OCI-LY3 (cell line): ENCODE data around the gene ATP10B.

Experiments used
- H2AFZ ChIP-seq: fragments of 200-600, 300-600 bp; shearing (Covaris generic); 2 replicates; pipeline ENCODE4 v1.6.0; 2014; ENCODE audit warnings: antibody characterized with exemption, low read depth, low read length
- H3K27ac ChIP-seq: fragments of 200-600, 300-600 bp; sonication (generic); 2 replicates; pipeline ENCODE4 v1.5.1; 2014; ENCODE audit warnings: mild to moderate bottlenecking, low read length, moderate library complexity, mixed read lengths
- H3K27me3 ChIP-seq: fragments of 200-600, 300-600 bp; sonication (generic); 2 replicates; pipeline ENCODE4 v1.6.1; 2014; ENCODE audit warnings: low read depth, low read length, mixed read lengths
- H3K36me3 ChIP-seq: fragments of 200-600, 300-600 bp; sonication (generic); replicated peaks from 2 replicates; pipeline ENCODE3; 2014; ENCODE audit warnings: low read depth, low read length, mixed read lengths
- H3K4me1 ChIP-seq: fragments of 300-600, 200-600 bp; sonication (generic); 2 replicates; pipeline ENCODE4 v1.6.1; 2014; ENCODE audit warnings: low read length, mixed read lengths
- H3K4me2 ChIP-seq: fragments of 200-600, 300-600 bp; sonication (generic); 2 replicates; pipeline ENCODE4 v1.6.1; 2014; ENCODE audit warnings: low read length, mixed read lengths
- H3K4me3 ChIP-seq: fragments of 300-600, 200-600 bp; sonication (generic); 2 replicates; pipeline ENCODE4 v1.5.1; 2014; ENCODE audit warnings: antibody characterized with exemption, mild to moderate bottlenecking, low read length, moderate library complexity
- H3K79me2 ChIP-seq: fragments of 300-600, 200-600 bp; shearing (Covaris generic); 2 replicates; pipeline ENCODE4 v1.6.1; 2014; ENCODE audit warnings: mild to moderate bottlenecking, low read length, mixed read lengths
- H3K9ac ChIP-seq: fragments of 300-600, 200-600 bp; shearing (Covaris generic); 2 replicates; pipeline ENCODE4 v1.6.0; 2014; ENCODE audit warnings: mild to moderate bottlenecking, low read length, moderate library complexity
- H3K9me3 ChIP-seq: fragments of 200-600, 300-600 bp; shearing (Covaris generic); 2 replicates; pipeline ENCODE4 v1.6.1; 2014; ENCODE audit warnings: low read length, mixed read lengths; ENCODE audit not compliant: insufficient read depth
- H4K20me1 ChIP-seq: fragments of 200-600, 300-600 bp; sonication (generic); 2 replicates; pipeline ENCODE4 v1.6.1; 2016; ENCODE audit warnings: low read length, mixed read lengths; ENCODE audit not compliant: insufficient read depth
- CTCF ChIP-seq: fragments of 200-600, 300-600 bp; sonication (generic); IDR thresholded peaks from 2 replicates; pipeline ENCODE4 v1.5.1; 2014; ENCODE audit warnings: antibody characterized with exemption, low read length, low read depth
- EZH2phosphoT487 ChIP-seq: fragments of 200-600 bp; shearing (Covaris generic); IDR thresholded peaks from 2 replicates; pipeline ENCODE4 v1.6.1; 2018; ENCODE audit warnings: antibody characterized with exemption, mixed run types, low read depth

Gene ATP10B

DNA sequence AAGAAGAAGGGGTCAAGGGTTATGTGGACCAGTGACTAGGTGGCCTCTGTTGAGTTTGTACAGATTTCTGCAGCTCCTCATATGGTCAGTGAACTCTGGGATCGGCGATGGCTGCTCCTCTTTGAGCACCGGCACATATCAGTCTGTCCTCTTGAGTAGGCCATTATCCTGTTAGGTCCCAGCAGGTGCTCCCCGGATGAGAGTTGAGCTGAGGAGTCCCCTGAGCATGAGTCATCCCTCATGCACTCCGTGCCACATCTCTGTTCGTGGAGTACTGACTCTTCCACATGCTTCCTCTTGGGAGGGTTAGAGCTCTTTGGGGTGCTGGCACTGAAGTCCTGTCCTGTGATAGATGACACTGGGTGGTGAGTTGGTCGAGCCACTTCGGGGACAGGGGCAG, 286.6 kb downstream of the ATP10B start:
- H3K9me3 ChIP-seq = no peaks in the 10 kb centered on the region
- H3K79me2 ChIP-seq = no peaks in the 10 kb centered on the region
- no peak overlapping the region for H2AFZ ChIP-seq
- H3K4me2 ChIP-seq = no peak overlapping the region
- H3K27ac ChIP-seq = no peak overlapping the region
- no peaks in the 10 kb centered on the region for H3K27me3 ChIP-seq
- H3K4me1 ChIP-seq = no peaks in the 10 kb centered on the region
- H4K20me1 ChIP-seq = no peaks in the 10 kb centered on the region
- no peak for TF ChIP-seq CTCF
- no peak for TF ChIP-seq EZH2phosphoT487
- H3K36me3 ChIP-seq = no peaks in the 10 kb centered on the region
- no peak overlapping the region for H3K4me3 ChIP-seq
- no peak overlapping the region for H3K9ac ChIP-seq

GRCh38 chr5:160556846-160557245, 295.2 kb downstream of the ATP10B start:
- Histone ChIP-seq H3K36me3 (no peaks in the 10 kb centered on the region), H2AFZ (no peak overlapping the region), H3K27ac (no peak overlapping the region), H3K4me2 (no peak overlapping the region), H3K9me3 (no peaks in the 10 kb centered on the region), H4K20me1 (no peaks in the 10 kb centered on the region), H3K9ac (no peak overlapping the region), H3K4me1 (no peaks in the 10 kb centered on the region), H3K79me2 (no peaks in the 10 kb centered on the region), H3K27me3 (no peaks in the 10 kb centered on the region), H3K4me3 (no peak overlapping the region)
- no peak for TF ChIP-seq CTCF
- no peak for TF ChIP-seq EZH2phosphoT487

GRCh38 chr5:160555971-160556631, 295.9 kb downstream of the ATP10B start:
- TF ChIP-seq EZH2phosphoT487 = no peak
- no peak for TF ChIP-seq CTCF
- no peaks in the 10 kb centered on the region for H3K79me2 ChIP-seq
- H3K9ac ChIP-seq = no peak overlapping the region
- no peak overlapping the region for H2AFZ ChIP-seq
- H3K4me1 ChIP-seq = no peaks in the 10 kb centered on the region
- no peaks in the 10 kb centered on the region for H4K20me1 ChIP-seq
- no peaks in the 10 kb centered on the region for H3K36me3 ChIP-seq
- H3K4me3 ChIP-seq = no peak overlapping the region
- no peaks in the 10 kb centered on the region for H3K9me3 ChIP-seq
- no peaks in the 10 kb centered on the region for H3K27me3 ChIP-seq
- no peak overlapping the region for H3K4me2 ChIP-seq
- H3K27ac ChIP-seq = no peak overlapping the region

DNA sequence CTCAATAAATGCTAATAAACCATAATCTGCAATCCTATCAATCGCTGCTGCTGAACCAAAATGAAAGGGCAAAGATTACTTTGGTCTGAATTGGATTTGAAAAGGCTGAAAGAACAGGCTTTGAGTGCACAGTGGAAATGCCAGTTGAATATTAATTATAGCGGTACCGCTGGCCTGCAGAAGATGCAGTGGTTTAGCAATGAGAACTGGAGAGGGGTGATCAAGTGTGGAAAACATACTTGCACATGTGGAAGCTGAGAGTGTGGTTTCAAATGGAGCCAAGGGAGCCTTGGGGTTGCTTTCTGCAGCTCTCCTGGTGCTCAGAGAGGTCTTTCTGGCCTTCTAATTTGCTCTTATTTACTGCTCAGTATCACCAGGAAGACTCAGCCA, 296.4 kb downstream of the ATP10B start:
- H3K79me2 ChIP-seq = no peaks in the 10 kb centered on the region
- no peak overlapping the region for H3K4me2 ChIP-seq
- H3K4me3 ChIP-seq = no peak overlapping the region
- H2AFZ ChIP-seq = no peak overlapping the region
- no peaks in the 10 kb centered on the region for H3K9me3 ChIP-seq
- TF ChIP-seq CTCF (no peak), EZH2phosphoT487 (no peak)
- no peaks in the 10 kb centered on the region for H3K4me1 ChIP-seq
- no peak overlapping the region for H3K27ac ChIP-seq
- no peak overlapping the region for H3K9ac ChIP-seq
- H4K20me1 ChIP-seq = no peaks in the 10 kb centered on the region
- H3K36me3 ChIP-seq = no peaks in the 10 kb centered on the region
- H3K27me3 ChIP-seq = no peaks in the 10 kb centered on the region
